NB4 (cell line): Measurements from ENCODE around the gene PTCH2.

Experiments used
- MYC ChIP-seq: IDR thresholded peaks from 2 replicates; pipeline ENCODE4 v1.6.1; 2011; ENCODE audit warnings: low read depth, low read length
- POLR2A ChIP-seq: IDR thresholded peaks from 2 replicates; pipeline ENCODE4 v1.6.1; 2011; ENCODE audit warnings: mild to moderate bottlenecking; ENCODE audit not compliant: insufficient read length; ENCODE audit errors: extremely low read depth
- TF ChIP-seq, protein P1 (sequence below): IDR thresholded peaks from one replicate; pipeline ENCODE4 v1.5.1; 2012; ENCODE audit warnings: low read depth, low read length
- TF ChIP-seq, protein P2 (sequence below): IDR thresholded peaks from 2 replicates; pipeline ENCODE4 v1.6.1; 2011; ENCODE audit warnings: low read depth, low read length

DNA sequence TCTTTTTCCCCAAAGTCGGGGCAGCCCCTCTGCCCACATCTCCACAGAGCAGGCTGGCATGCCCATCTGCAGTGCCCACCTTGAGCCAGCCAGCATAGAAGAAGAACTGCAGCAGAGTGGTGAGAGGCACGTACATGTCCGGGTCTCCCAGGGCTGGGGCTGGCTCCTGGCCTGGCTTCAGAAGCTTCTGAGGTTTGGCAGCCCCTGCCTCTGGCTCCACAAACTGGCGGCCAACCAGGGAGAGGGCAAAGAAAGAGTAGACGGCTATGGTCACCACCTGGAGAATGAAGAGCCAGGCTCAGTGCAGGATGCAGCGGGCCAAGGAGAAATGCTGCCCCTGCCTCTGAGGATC is 58.0 kb downstream of the PTCH2 start:
- TF ChIP-seq, protein P1, sequence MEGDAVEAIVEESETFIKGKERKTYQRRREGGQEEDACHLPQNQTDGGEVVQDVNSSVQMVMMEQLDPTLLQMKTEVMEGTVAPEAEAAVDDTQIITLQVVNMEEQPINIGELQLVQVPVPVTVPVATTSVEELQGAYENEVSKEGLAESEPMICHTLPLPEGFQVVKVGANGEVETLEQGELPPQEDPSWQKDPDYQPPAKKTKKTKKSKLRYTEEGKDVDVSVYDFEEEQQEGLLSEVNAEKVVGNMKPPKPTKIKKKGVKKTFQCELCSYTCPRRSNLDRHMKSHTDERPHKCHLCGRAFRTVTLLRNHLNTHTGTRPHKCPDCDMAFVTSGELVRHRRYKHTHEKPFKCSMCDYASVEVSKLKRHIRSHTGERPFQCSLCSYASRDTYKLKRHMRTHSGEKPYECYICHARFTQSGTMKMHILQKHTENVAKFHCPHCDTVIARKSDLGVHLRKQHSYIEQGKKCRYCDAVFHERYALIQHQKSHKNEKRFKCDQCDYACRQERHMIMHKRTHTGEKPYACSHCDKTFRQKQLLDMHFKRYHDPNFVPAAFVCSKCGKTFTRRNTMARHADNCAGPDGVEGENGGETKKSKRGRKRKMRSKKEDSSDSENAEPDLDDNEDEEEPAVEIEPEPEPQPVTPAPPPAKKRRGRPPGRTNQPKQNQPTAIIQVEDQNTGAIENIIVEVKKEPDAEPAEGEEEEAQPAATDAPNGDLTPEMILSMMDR = no peak
- TF ChIP-seq POLR2A (no peak), MYC (no peak)
- TF ChIP-seq, protein P2, sequence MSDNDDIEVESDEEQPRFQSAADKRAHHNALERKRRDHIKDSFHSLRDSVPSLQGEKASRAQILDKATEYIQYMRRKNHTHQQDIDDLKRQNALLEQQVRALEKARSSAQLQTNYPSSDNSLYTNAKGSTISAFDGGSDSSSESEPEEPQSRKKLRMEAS = no peak
